ENCODE measurements around the gene IFT122. TPM values are rescaled to one million over a fixed set of nuclear protein-coding genes. Genes with fewer than 3 reads are reported as not detected.

Gene IFT122
- total and polyA plus RNA-seq, 2 experiments from 2014 or later: 10.2 to 38.8 TPM

- no peak for TF ChIP-seq CTCF (conservative IDR thresholded peaks at IDR 0.05; ENCODE audit: low read depth in 2 of 2)
- no peak for TF ChIP-seq EZH2 (IDR thresholded peaks at IDR 0.05; ENCODE audit: low read depth, unreplicated experiment)
- no peak for TF ChIP-seq ZNF331 (CRISPR knock-in tag; IDR thresholded peaks at IDR 0.05; ENCODE audit: low read depth)
- no peak for TF ChIP-seq ETS1 (IDR thresholded peaks at IDR 0.05)
- no peak for TF ChIP-seq STAT1 (IDR thresholded peaks at IDR 0.05; ENCODE audit: unreplicated experiment)
- TF ChIP-seq REST (IDR thresholded peaks at IDR 0.05; ENCODE audit: unreplicated experiment): no peak
- no peak for TF ChIP-seq ZNF114 (CRISPR knock-in tag; IDR thresholded peaks at IDR 0.05)
- no peak for TF ChIP-seq POLR2AphosphoS5 (IDR thresholded peaks at IDR 0.05; ENCODE audit: low read depth)
- no peak for TF ChIP-seq JUNB (IDR thresholded peaks at IDR 0.05; ENCODE audit: unreplicated experiment)
- no peak for TF ChIP-seq CREB1 (CRISPR knock-in tag; IDR thresholded peaks at IDR 0.05; ENCODE audit: low read depth)
- no peak for TF ChIP-seq NANOG (IDR thresholded peaks at IDR 0.05; ENCODE audit: borderline replicate concordance)
- TF ChIP-seq ZNF462 (CRISPR knock-in tag; IDR thresholded peaks at IDR 0.05): no peak
- TF ChIP-seq EZH2phosphoT487 (IDR thresholded peaks at IDR 0.05; ENCODE audit: unreplicated experiment): no peak
- H3K4me2 ChIP-seq: no peak overlapping the region
- H3K4me1 ChIP-seq (ENCODE audit: insufficient read depth): no peaks in the 10 kb centered on the region; the same call in 1 of the 2 replicates
- Mint-ChIP-seq H3K4me1 (peaks cover 12% of the 10 kb centered on the region), H3K36me3 (ENCODE audit: low read depth) (no peaks in the 10 kb centered on the region), H3K27me3 (ENCODE audit: insufficient read depth, low read depth, poor library complexity) (peaks cover 6% of the 10 kb centered on the region), H3K9me3 (no peaks in the 10 kb centered on the region), H3K27ac (no peak overlapping the region), H3K4me3 (no peak overlapping the region)
- no peaks in the 10 kb centered on the region for H3K36me3 ChIP-seq (ENCODE audit: insufficient read depth)
- H3K27ac ChIP-seq (ENCODE audit: low read depth): no peak overlapping the region
- H3K4me3 ChIP-seq: no peak overlapping the region
- H3K27me3 ChIP-seq (ENCODE audit: insufficient read depth): no peaks in the 10 kb centered on the region
- no peaks in the 10 kb centered on the region for H3F3A ChIP-seq (replicated peaks; ENCODE audit: low read depth)
- no peaks in the 10 kb centered on the region for H4K20me1 ChIP-seq (replicated peaks; ENCODE audit: insufficient read depth)
- H3K9me2 ChIP-seq (ENCODE audit: insufficient read depth): no peaks in the 10 kb centered on the region
- no peak for ATAC-seq
- H2AFZ ChIP-seq: no peak overlapping the region
- no peaks in the 10 kb centered on the region for H3K79me2 ChIP-seq (replicated peaks; ENCODE audit: insufficient read depth)
- no peak for DNase-seq (ENCODE audit: low spot score)
These were observed 26.1 kb upstream of the IFT122 start for GRCh38 chr3:129413687-129414506.
